BJ (cell line): ENCODE measurements around the gene CHL1. TPM values are rescaled to one million over a fixed set of nuclear protein-coding genes. Genes with fewer than 3 reads are reported as not detected.

Experiments
- CTCF ChIA-PET: fragments of 350-600 bp; formaldehyde crosslinking; extraction: SDS; loops from one replicate; lab custom pipeline; 2021; ENCODE audit warnings: antibody characterized with exemption, inconsistent platforms; lab: Yijun Ruan, JAX
- POLR2A ChIA-PET: fragments of 300-600 bp; sonication (Branson Sonifier 250); formaldehyde crosslinking; extraction: SDS; loops from one replicate; lab custom pipeline; 2021; ENCODE audit warnings: antibody characterized with exemption; lab: Charles Lee
- DNase-seq: peaks from one replicate; pipeline ENCODE4 v3.0.0-alpha.2; 2011; ENCODE audit warnings: low read depth
- H3K27me3 ChIP-seq: 2 replicates; pipeline ENCODE4 v1.6.0; 2011; ENCODE audit warnings: low read length; ENCODE audit not compliant: control insufficient read depth, insufficient read depth
- H3K36me3 ChIP-seq: 2 replicates; pipeline ENCODE4 v1.5.1; 2011; ENCODE audit warnings: low read length; ENCODE audit not compliant: control insufficient read depth, insufficient read depth
- H3K4me3 ChIP-seq: 2 replicates; pipeline ENCODE4 v1.5.1; 2011; ENCODE audit warnings: low read depth, mild to moderate bottlenecking, control low read depth, low read length
- CTCF ChIP-seq: IDR thresholded peaks from 2 replicates; pipeline ENCODE4 v1.5.1; 2011; ENCODE audit warnings: low read depth, mild to moderate bottlenecking, control low read depth, inconsistent platforms, low read length, moderate library complexity; ENCODE audit not compliant: insufficient read depth
- polyA plus RNA-seq: library from polyadenylated mRNA; depleted of rRNA; stranded (reverse); fragments of >200 nt; gene quantifications from 2 replicates; pipeline ENCODE4 v1.2.3, GENCODE V29; 2011

CHL1 gene
- polyA plus RNA-seq, 1 experiment: not detected

- Histone ChIP-seq H3K4me3 (no peak overlapping the region), H3K27me3 (no peaks in the 10 kb centered on the region), H3K36me3 (no peaks in the 10 kb centered on the region)
- CTCF ChIA-PET: no interaction called here
- POLR2A ChIA-PET: no interaction called here
- no peak for DNase-seq
- TF ChIP-seq CTCF: no peak
Observed at GRCh38 chr3:173886-174285, 22.7 kb upstream of the CHL1 start.

GRCh38 chr3:184976-185375 lies 11.6 kb upstream of the CHL1 start:
- no peaks in the 10 kb centered on the region for H3K36me3 ChIP-seq
- POLR2A ChIA-PET: no interaction called here
- CTCF ChIA-PET: no interaction called here
- H3K27me3 ChIP-seq: no peaks in the 10 kb centered on the region
- no peak for TF ChIP-seq CTCF
- H3K4me3 ChIP-seq: no peak overlapping the region
- no peak for DNase-seq

- POLR2A ChIA-PET: no interaction called here
- H3K27me3 ChIP-seq: no peaks in the 10 kb centered on the region
- H3K4me3 ChIP-seq: no peak overlapping the region
- TF ChIP-seq CTCF: no peak
- CTCF ChIA-PET: no interaction called here
- DNase-seq: no peak
- H3K36me3 ChIP-seq: no peaks in the 10 kb centered on the region
Observed at GRCh38 chr3:192215-192929, 4.2 kb upstream of the CHL1 start.

GRCh38 chr3:194001-194400 lies 2.6 kb upstream of the CHL1 start:
- ChIA-PET CTCF (no interaction called here), POLR2A (no interaction called here)
- TF ChIP-seq CTCF: no peak
- H3K27me3 ChIP-seq: no peaks in the 10 kb centered on the region
- no peaks in the 10 kb centered on the region for H3K36me3 ChIP-seq
- DNase-seq: no peak
- no peak overlapping the region for H3K4me3 ChIP-seq

GRCh38 chr3:194421-194820 lies 2.1 kb upstream of the CHL1 start:
- ChIA-PET POLR2A (no interaction called here), CTCF (no interaction called here)
- DNase-seq: no peak

More at GRCh38 chr3:194421-194820, 2.1 kb upstream of the CHL1 start:
- no peaks in the 10 kb centered on the region for H3K36me3 ChIP-seq
- TF ChIP-seq CTCF: no peak
- H3K4me3 ChIP-seq: no peak overlapping the region
- H3K27me3 ChIP-seq: no peaks in the 10 kb centered on the region
